ACC112 (cell line): ENCODE measurements around the gene BFSP1.

Experiments used
- H2AFZ ChIP-seq: fragments of 200-600 bp; sonication (generic); one replicate; pipeline ENCODE4 v1.6.0; 2017; ENCODE audit warnings: antibody characterized with exemption, low read length; ENCODE audit not compliant: unreplicated experiment
- H3K27ac ChIP-seq: fragments of 200-600 bp; sonication (generic); 2 replicates; pipeline ENCODE4 v1.5.1; 2014; ENCODE audit warnings: low read depth, mild to moderate bottlenecking, antibody characterized with exemption, low read length, moderate library complexity
- H3K27me3 ChIP-seq: fragments of 200-600 bp; sonication (generic); 2 replicates; pipeline ENCODE4 v1.6.1; 2014; ENCODE audit warnings: mild to moderate bottlenecking, antibody characterized with exemption, low read length, moderate library complexity, mixed read lengths; ENCODE audit not compliant: insufficient read depth
- H3K36me3 ChIP-seq: fragments of 200-600 bp; sonication (generic); 2 replicates; pipeline ENCODE4 v1.6.1; 2016; ENCODE audit warnings: mild to moderate bottlenecking, antibody characterized with exemption, low read length, moderate library complexity, mixed read lengths; ENCODE audit not compliant: insufficient read depth
- H3K4me1 ChIP-seq: fragments of 200-600 bp; sonication (generic); one replicate; pipeline ENCODE4 v1.6.1; 2016; ENCODE audit warnings: low read length, mixed read lengths; ENCODE audit not compliant: insufficient read depth, unreplicated experiment, control insufficient read depth
- H3K4me3 ChIP-seq: fragments of 200-600 bp; sonication (generic); 2 replicates; pipeline ENCODE4 v1.5.1; 2014; ENCODE audit warnings: mild to moderate bottlenecking, low read depth, low read length
- H3K79me2 ChIP-seq: fragments of 200-600 bp; sonication (generic); one replicate; pipeline ENCODE4 v1.6.0; 2016; ENCODE audit warnings: low read length; ENCODE audit not compliant: control insufficient read depth, unreplicated experiment, insufficient read depth

The BFSP1 gene

DNA sequence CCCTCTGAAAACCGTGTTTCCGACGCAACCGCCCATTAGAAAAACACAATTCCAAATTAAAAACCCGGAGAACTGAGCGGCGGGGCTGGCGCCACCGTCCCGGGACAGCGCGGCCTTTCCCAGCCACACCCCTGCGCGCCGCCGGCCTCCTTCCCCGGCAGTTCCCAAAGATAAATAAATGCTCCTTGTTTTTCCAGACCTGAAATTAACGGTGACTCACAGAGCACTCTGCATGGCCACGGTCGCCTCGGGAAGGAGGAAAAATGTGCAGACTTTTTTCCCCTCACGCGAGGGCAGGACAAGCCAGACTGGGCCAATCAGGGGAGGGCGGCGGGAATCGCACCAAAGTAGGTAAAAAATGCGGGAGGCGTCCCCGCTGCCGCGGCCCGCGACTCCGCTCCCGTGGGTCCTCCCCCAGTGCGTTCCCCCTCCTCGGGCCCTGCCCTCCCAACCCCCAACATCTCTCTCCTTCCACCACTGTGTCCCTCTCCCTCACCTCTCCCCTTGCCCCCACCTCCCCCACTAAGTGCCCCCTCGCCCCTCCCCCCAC, 37.9 kb upstream of the BFSP1 start:
- Histone ChIP-seq H3K4me1 (peaks cover 38% of the 10 kb centered on the region), H3K79me2 (peaks cover 41% of the 10 kb centered on the region), H3K27me3 (no peaks in the 10 kb centered on the region), H3K27ac (peak overlapping the region; percentile 96), H2AFZ (no peak overlapping the region), H3K4me3 (peak overlapping the region; percentile 95), H3K36me3 (no peaks in the 10 kb centered on the region)

DNA sequence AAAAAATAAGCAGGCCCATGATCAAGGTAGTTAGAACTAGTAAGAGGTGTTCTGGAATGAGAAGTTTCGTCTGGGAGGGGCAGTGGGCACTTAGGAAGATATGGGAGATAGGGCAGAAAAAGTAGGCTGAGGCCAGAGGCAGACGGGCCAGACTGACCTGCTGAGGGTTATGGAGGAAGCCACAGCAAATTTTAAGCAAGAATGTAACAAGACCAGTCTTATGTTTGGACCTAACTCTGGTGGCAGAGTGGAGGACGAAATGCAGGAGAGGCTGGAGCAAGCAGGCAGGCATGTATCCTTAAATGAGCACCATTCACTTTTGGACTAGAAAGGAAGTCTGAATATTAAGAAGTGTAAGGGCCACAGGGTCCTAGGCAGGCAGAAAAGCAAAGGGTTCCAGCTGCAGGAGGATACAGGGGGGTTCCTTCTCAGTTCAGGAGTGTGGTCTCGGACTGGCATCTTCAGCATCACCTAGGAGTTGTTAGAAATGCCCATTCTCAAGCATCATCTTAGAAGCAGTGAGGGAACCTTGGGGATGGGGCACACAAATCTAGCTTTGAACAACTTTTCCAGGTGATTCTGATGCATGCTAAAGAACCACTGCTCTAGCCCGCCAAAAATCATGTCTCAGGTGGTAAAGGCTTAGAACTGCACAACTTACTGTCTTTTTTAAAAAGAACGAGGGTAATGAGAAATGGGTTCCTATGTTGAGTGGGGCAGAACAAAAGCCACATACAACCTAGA, 37.0 kb upstream of the BFSP1 start:
- Histone ChIP-seq H3K27me3 (no peaks in the 10 kb centered on the region), H2AFZ (no peak overlapping the region), H3K4me3 (peak overlapping the region; percentile 95), H3K36me3 (no peaks in the 10 kb centered on the region), H3K27ac (peak overlapping the region; percentile 96), H3K4me1 (peaks cover 34% of the 10 kb centered on the region), H3K79me2 (peaks cover 33% of the 10 kb centered on the region)

DNA sequence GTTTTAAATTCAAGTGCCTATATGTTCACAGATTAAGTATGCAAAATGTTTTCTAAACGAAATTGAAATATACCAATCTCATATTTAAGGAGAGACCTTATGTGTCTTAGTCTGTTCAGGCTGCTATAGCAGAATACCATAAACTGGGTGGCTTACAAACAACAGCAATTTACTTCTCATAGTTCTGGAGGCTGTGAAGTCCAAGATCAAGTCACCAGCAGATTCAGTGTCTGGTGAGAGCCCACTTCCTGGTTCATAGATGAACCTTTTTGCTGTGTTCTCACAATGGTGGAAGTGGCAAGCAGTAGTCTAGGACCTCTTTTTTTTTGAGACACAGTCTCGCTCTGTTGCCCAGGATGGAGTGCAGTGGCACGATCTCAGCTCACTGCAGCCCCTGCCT, 35.2 kb upstream of the BFSP1 start:
- H3K4me3 ChIP-seq, result no peak overlapping the region
- H3K27me3 ChIP-seq, result no peaks in the 10 kb centered on the region
- peaks cover 14% of the 10 kb centered on the region for H3K79me2 ChIP-seq
- H3K4me1 ChIP-seq, result peaks cover 23% of the 10 kb centered on the region
- no peak overlapping the region for H3K27ac ChIP-seq
- H3K36me3 ChIP-seq, result no peaks in the 10 kb centered on the region
- H2AFZ ChIP-seq, result no peak overlapping the region

DNA sequence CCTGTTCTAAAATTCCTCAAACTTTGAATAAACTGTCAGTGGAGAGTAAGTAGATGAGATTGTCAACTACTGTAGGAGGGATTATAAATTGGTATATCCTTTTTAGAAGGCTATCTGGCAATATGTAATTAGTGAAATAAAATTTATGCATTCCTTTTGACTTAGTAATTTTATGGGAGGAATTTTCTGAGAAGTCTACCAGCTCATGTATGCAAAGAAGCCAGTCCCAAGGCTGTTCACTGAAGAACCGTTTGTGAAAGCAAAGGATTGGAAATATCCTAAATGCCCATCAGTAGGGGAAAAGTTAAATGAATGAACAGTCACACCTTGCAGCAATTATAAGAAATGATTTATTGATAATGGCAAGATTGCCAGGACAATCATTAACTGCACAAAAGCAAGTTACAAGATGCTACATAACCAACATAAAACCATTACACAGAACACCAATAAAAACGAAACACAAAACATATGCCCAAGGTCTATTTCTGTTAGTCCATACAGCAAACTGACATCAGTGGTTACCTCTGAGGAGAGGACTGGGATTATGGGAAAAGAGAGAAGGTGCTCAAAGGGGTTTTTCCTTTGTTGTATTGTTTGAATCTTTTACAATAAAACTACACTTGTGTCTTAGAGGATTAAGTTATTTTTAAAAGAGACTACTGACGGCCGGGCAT, 34.1 kb upstream of the BFSP1 start:
- Histone ChIP-seq H3K27me3 (no peaks in the 10 kb centered on the region), H2AFZ (no peak overlapping the region), H3K4me3 (no peak overlapping the region; the same call in 1 of the 2 replicates), H3K27ac (peak overlapping the region; percentile 19; the same call in 1 of the 2 replicates), H3K36me3 (no peaks in the 10 kb centered on the region), H3K79me2 (peaks cover 4% of the 10 kb centered on the region), H3K4me1 (peaks cover 27% of the 10 kb centered on the region)

DNA sequence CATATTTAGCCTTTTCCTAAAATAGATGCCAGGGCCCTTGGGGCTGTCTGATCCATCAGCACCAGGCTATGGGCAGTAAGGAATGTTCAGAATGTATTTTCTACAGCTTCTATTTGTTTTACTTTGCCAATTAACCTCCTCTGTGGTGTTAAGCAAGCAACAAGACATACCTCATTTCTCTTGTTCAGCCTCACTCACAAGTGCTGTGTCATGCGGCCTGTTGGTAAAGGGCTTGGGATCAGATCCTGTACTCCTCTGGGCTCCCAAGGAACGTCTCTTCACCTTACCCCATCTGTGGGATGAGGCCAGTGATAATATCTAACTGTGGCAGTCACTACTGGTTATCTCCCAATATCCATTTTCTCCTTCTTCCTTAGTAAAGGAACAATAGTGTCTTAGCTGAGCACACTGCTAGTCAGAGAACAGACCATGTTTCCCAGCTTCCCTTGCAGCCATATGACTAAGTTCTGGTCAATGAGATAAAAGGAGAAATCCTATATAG, 31.7 kb upstream of the BFSP1 start:
- no peaks in the 10 kb centered on the region for H3K79me2 ChIP-seq
- H3K4me1 ChIP-seq, result peaks cover 37% of the 10 kb centered on the region
- no peaks in the 10 kb centered on the region for H3K27me3 ChIP-seq
- H3K36me3 ChIP-seq, result no peaks in the 10 kb centered on the region
- H2AFZ ChIP-seq, result peak overlapping the region; percentile 16
- peak overlapping the region; percentile 85 for H3K27ac ChIP-seq
- H3K4me3 ChIP-seq, result no peak overlapping the region

DNA sequence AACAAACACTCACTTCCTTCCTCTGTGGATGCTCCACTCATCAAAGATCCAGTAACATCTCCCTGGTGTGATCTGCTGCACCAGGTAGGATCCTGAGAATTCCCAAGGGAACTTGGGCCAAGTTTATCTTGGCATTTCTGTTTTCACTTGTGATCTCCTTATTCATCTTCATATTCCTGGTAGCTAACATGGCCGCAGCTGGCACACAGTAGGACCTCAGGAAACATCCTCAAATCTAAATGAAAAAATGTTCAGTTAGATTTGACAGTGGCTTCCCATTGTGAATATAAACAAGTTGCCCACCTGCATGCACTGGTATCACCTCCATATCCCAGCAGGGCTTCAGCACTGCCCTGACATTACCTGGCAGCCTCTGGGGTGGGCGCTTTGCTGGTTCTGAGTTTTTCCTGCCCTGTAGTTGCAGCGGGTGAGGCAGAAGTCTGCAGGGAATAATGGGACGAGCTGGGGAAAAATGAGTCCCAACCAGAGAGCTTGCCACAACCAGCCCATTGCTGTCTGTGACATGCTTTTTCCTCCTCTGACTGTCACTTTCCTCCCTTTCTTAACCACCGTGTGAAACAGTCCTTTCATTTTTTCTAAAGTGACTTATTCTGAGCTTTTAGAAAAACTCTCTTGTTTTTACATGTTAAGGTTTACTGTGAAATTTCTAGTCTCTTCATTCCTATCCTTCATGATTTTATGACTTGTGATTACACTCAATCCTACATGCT, 29.3 kb upstream of the BFSP1 start:
- no peaks in the 10 kb centered on the region for H3K79me2 ChIP-seq
- no peaks in the 10 kb centered on the region for H3K27me3 ChIP-seq
- peaks cover 48% of the 10 kb centered on the region for H3K4me1 ChIP-seq
- no peak overlapping the region for H2AFZ ChIP-seq
- H3K4me3 ChIP-seq, result no peak overlapping the region
- peak overlapping the region; percentile 99; the same call in 1 of the 2 replicates for H3K27ac ChIP-seq
- no peaks in the 10 kb centered on the region for H3K36me3 ChIP-seq

DNA sequence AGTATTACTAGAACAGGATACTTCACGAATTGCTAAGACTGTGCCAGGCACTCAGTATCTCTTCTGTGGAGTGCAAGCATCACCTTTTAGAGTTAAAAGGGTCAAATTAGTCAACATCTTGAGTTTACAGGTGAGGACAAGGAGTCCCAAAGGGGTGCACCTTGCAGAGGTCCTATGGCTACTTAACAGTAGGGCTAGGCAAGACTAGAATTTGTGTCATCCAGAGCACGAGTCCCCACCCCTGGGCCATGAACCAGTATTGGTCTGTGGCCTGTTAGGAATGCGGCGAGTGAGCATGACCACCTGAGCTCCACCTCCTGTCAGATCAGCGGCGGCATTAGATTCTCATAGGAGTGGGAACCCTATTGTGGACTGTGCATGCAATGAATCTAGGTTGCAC, 28.2 kb upstream of the BFSP1 start:
- peak overlapping the region; percentile 99 for H3K27ac ChIP-seq
- peak overlapping the region; percentile 74; the same call in 1 of the 2 replicates for H3K4me3 ChIP-seq
- no peaks in the 10 kb centered on the region for H3K27me3 ChIP-seq
- H3K79me2 ChIP-seq, result no peaks in the 10 kb centered on the region
- peaks cover 41% of the 10 kb centered on the region for H3K4me1 ChIP-seq
- H2AFZ ChIP-seq, result no peak overlapping the region
- no peaks in the 10 kb centered on the region for H3K36me3 ChIP-seq

DNA sequence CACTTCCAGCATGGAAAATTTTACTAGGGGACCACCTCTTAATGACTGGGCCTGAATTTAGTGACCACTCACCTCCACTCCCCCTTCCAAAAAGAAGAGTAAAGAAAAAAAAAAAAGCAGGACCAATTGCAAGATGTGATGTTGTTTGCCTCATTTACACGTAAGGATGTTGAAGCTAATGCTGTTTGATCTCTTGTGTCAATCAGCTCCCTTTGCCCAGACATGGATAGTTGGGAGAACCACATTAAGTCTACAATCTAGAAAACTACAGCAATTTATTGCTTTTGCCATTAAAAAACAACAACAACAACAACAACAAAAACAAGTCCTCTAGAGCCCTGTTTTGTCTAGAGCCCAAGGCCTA, 27.7 kb upstream of the BFSP1 start:
- peak overlapping the region; percentile 99 for H3K27ac ChIP-seq
- H3K27me3 ChIP-seq, result no peaks in the 10 kb centered on the region
- H2AFZ ChIP-seq, result no peak overlapping the region
- no peaks in the 10 kb centered on the region for H3K36me3 ChIP-seq
- H3K79me2 ChIP-seq, result no peaks in the 10 kb centered on the region
- H3K4me3 ChIP-seq, result peak overlapping the region; percentile 74
- H3K4me1 ChIP-seq, result peaks cover 41% of the 10 kb centered on the region

DNA sequence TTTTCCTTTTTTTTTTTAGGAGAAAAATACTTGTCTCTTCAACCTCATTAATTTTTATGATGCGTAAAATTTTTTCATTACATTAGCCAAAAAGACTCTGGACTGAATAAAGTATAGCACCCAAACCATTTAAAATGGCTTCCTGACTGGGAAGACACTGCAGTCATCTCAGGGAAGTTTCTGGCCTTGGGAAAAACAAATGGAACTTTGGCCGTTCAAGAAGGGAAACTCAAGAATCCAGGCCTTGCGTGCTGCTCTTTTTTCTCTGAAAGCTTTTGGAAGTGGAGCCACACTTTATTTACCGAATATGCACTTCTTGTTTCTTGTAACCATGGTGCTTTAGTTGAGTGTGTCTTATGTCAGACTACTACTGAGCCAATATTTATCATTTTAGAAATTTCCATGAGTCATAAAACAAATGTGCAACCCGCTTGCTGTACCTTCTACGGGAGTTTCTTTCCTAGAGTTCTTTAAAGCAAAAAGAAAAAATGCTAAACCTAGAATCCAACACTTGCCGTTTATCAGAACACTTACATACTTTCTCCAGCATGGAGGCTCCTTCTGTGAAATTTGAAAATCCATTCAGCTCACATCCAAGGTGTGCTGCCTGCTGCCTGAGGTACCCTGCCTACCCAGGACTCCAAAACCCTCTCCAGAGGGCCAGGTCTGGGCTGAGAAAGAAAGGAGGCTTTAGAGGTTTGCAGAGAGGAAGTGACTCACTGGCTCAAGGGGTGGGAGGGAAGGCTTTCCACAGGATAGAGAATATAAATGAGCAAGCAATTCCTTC, 27.2 kb upstream of the BFSP1 start:
- Histone ChIP-seq H3K79me2 (no peaks in the 10 kb centered on the region), H3K4me1 (peaks cover 41% of the 10 kb centered on the region), H3K27ac (peak overlapping the region; percentile 99), H3K36me3 (no peaks in the 10 kb centered on the region), H3K27me3 (no peaks in the 10 kb centered on the region), H2AFZ (no peak overlapping the region), H3K4me3 (peak overlapping the region; percentile 74)

DNA sequence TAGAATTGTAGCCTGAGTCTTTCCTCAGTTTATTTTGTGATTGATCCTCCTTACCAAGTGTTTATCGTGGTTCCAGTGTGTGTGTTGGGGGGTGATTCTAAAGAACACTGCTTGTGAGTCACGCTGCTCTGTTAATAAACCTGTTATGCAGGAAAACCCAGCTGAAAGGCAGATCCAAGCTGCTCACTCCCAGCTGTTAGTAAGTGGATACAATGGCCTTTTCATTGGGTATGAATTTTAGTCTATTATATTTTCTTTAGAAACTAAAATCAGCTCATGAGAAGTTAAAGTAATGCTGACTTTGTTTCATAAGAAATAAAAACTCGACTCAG, 26.5 kb upstream of the BFSP1 start:
- Histone ChIP-seq H2AFZ (peak overlapping the region; percentile 3), H3K4me3 (peak overlapping the region; percentile 74), H3K79me2 (no peaks in the 10 kb centered on the region), H3K36me3 (no peaks in the 10 kb centered on the region), H3K27me3 (no peaks in the 10 kb centered on the region), H3K4me1 (peaks cover 36% of the 10 kb centered on the region), H3K27ac (peak overlapping the region; percentile 99)
